T-cell (primary cell): ENCODE data around the gene TMEM245. TPM values are rescaled to one million over a fixed set of nuclear protein-coding genes. Genes with fewer than 3 reads are reported as not detected.
A peak's percentile ranks its signal among the peaks of the same experiment; 100 is the strongest.

Experiments used
- ATAC-seq, 4 experiments: fragments of 200-7000 bp in 3 of 4; fragments of 150-1000 bp in 1 of 4; cut with Tn5 transposase; replicated peaks in 1 of 4; 1 replicate in 3 of 4; 2 replicates in 1 of 4; pipeline ENCODE4 v1.10.0; 2021; ENCODE audit warnings: moderate library complexity in 3 of 4, mild to moderate bottlenecking in 2 of 4, moderate number of reproducible peaks in 1 of 4
- CTCF ChIA-PET, 2 donors: fragments of 300-600 bp; sonication (Branson Sonifier 250); formaldehyde crosslinking; loops; one replicate each; lab custom pipeline; 2022; ENCODE audit warnings: antibody characterized with exemption in 2 of 2; lab: Charles Lee
- POLR2A ChIA-PET, 2 donors: fragments of 300-600 bp; sonication (Branson Sonifier 250); formaldehyde crosslinking; loops; one replicate each; lab custom pipeline; 2022; ENCODE audit warnings: antibody characterized with exemption in 2 of 2; lab: Charles Lee
- DNase-seq, 35 experiments: peaks; one replicate each; pipeline versions ENCODE4 v3.0.0 to v3.0.0-alpha.2; 2013 to 2023
- H3K27ac ChIP-seq: one replicate; pipeline ENCODE4 v1.5.1; 2013; ENCODE audit warnings: low read length
- H3K27me3 ChIP-seq, 2 experiments: replicated peaks in 1 of 2; 1 replicate in 1 of 2; 2 replicates in 1 of 2; pipeline versions ENCODE4 v1.6.1 to v1.7.0; 2013; ENCODE audit warnings: low read length in 1 of 2, mixed read lengths in 1 of 2; ENCODE audit not compliant: control insufficient read depth in 2 of 2, insufficient read depth in 2 of 2; ENCODE audit errors: extremely low read depth in 1 of 2
- H3K36me3 ChIP-seq, 2 donors: 1 replicate in 1 of 2; 2 replicates in 1 of 2; pipeline versions ENCODE4 v1.6.1 to v1.7.0; 2013; ENCODE audit warnings: low read length in 1 of 2; ENCODE audit not compliant: control insufficient read depth in 2 of 2, insufficient read depth in 1 of 2; ENCODE audit errors: extremely low read depth in 1 of 2
- H3K4me1 ChIP-seq, 2 experiments: 1 replicate in 1 of 2; 2 replicates in 1 of 2; pipeline versions ENCODE4 v1.6.1 to v1.7.0; 2013; ENCODE audit warnings: low read length in 2 of 2, mixed read lengths in 1 of 2; ENCODE audit not compliant: insufficient read depth in 2 of 2, control insufficient read depth in 1 of 2; ENCODE audit errors: extremely low read depth in 1 of 2
- H3K4me3 ChIP-seq, 2 donors: 1 replicate in 1 of 2; 2 replicates in 1 of 2; pipeline versions ENCODE4 v1.5.1 to v1.7.0; 2013; ENCODE audit warnings: mild to moderate bottlenecking in 2 of 2, low read length in 1 of 2, moderate library complexity in 1 of 2; ENCODE audit not compliant: control insufficient read depth in 1 of 2; ENCODE audit errors: extremely low read depth in 1 of 2
- H3K9me3 ChIP-seq: 2 replicates; pipeline ENCODE4 v1.7.0; 2013
- H3K27ac Mint-ChIP-seq, 2 donors: one replicate each; pipeline ENCODE4 v1.8.0; 2020 to 2021; ENCODE audit warnings: mild to moderate bottlenecking in 2 of 2, mixed read lengths in 2 of 2
- H3K27me3 Mint-ChIP-seq, 2 donors: one replicate each; pipeline ENCODE4 v1.8.0; 2021 to 2022; ENCODE audit warnings: mixed read lengths in 2 of 2
- H3K36me3 Mint-ChIP-seq: one replicate; pipeline ENCODE4 v1.8.0; 2021; ENCODE audit warnings: mixed read lengths
- H3K4me1 Mint-ChIP-seq, 3 donors: one replicate each; pipeline ENCODE4 v1.8.0; 2020 to 2022; ENCODE audit warnings: mixed read lengths in 3 of 3, mild to moderate bottlenecking in 1 of 3
- H3K4me3 Mint-ChIP-seq, 3 donors: one replicate each; pipeline ENCODE4 v1.8.0; 2020 to 2022; ENCODE audit warnings: mild to moderate bottlenecking in 3 of 3, mixed read lengths in 3 of 3, moderate library complexity in 3 of 3
- H3K9me3 Mint-ChIP-seq, 3 donors: one replicate each; pipeline ENCODE4 v1.8.0; 2020 to 2022; ENCODE audit warnings: mixed read lengths in 3 of 3
- WGBS: methylation state at CpG from one replicate; pipeline ENCODE4 v1.1.5; 2013; ENCODE audit warnings: missing lambda C conversion rate; ENCODE audit not compliant: insufficient coverage; 5-methylcytosine and 5-hydroxymethylcytosine counted together
- total RNA-seq, 35 experiments: library from RNA in 6 of 35; stranded (reverse) in 6 of 35; fragments of 120-200 nt in 1 of 35; gene quantifications; one replicate each; pipeline versions ENCODE4 v1.2.1 to v1.2.4 and lab custom pipeline; 2013 to 2026

The TMEM245 gene
- total RNA-seq, 5 donors from 2014 or later (not counting 1 experiment from before 2014, with no cell fraction given) = 32.5 to 68.1 (median 52.5) TPM

GRCh38 chr9:109005678-109006077 lies 114.1 kb downstream of the TMEM245 start:
- Mint-ChIP-seq H3K36me3 (peaks cover 15% of the 10 kb centered on the region), H3K27ac (no peak overlapping the region), H3K4me1 (peaks cover 8 to 10% (median 8%) of the 10 kb centered on the region in 3 donors), H3K27me3 (no peaks in the 10 kb centered on the region), H3K4me3 (no peak overlapping the region), H3K9me3 (peaks cover 4 to 17% (median 12%) of the 10 kb centered on the region in 3 donors)
- Histone ChIP-seq H3K4me1 (no peaks in the 10 kb centered on the region), H3K9me3 (no peaks in the 10 kb centered on the region), H3K4me3 (no peak overlapping the region), H3K27me3 (no peaks in the 10 kb centered on the region), H3K36me3 (no peaks in the 10 kb centered on the region), H3K27ac (no peak overlapping the region)
- CTCF ChIA-PET = no interaction called here
- ATAC-seq = no peak
- WGBS = no CpG with 5 or more reads among the region's 3 CpGs
- POLR2A ChIA-PET = no interaction called here
- DNase-seq = no peak

- H3K9me3 Mint-ChIP-seq = peaks cover 4 to 17% (median 12%) of the 10 kb centered on the region in 3 donors
- POLR2A ChIA-PET = no interaction called here
Measured at GRCh38 chr9:109003116-109003515, 116.6 kb downstream of the TMEM245 start.

DNA sequence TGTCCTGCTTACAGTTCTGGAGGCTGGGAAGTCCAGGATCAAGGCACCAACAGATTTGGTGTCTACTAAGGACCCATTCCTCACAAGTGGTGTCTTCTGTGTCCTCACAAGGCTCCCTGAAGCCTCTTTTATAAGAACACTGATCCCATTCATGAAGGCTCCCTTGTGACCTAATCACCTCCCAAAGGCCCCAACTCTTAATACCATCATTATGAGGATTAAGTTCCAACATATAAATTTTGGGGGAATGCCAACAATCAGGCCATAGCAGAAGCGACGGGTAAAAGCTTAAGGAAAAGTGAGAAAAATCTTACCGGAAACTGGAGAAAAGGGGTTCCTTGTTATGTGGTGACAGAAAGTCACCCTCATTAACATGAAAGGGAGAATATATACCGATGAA lies 117.6 kb downstream of the TMEM245 start:
- Mint-ChIP-seq H3K4me3 (no peak overlapping the region), H3K27ac (no peak overlapping the region), H3K9me3 (peaks cover 4 to 17% (median 12%) of the 10 kb centered on the region in 3 donors), H3K4me1 (peaks cover 6 to 13% (median 8%) of the 10 kb centered on the region in 3 donors), H3K36me3 (peaks cover 15% of the 10 kb centered on the region), H3K27me3 (no peaks in the 10 kb centered on the region)
- ATAC-seq (no peak), DNase-seq (no peak)
- no peak overlapping the region for H3K4me3 ChIP-seq
- WGBS = no CpG with 5 or more reads among the region's 4 CpGs
- CTCF ChIA-PET = no interaction called here
- no peak overlapping the region for H3K27ac ChIP-seq
- no peaks in the 10 kb centered on the region for H3K36me3 ChIP-seq
- no peaks in the 10 kb centered on the region for H3K27me3 ChIP-seq
- H3K4me1 ChIP-seq = no peaks in the 10 kb centered on the region
- POLR2A ChIA-PET = no interaction called here
- H3K9me3 ChIP-seq = no peaks in the 10 kb centered on the region

More at GRCh38 chr9:109003116-109003515, 116.6 kb downstream of the TMEM245 start:
- ATAC-seq (no peak), DNase-seq (no peak)
- Histone ChIP-seq H3K27me3 (no peaks in the 10 kb centered on the region), H3K9me3 (no peaks in the 10 kb centered on the region), H3K4me3 (no peak overlapping the region), H3K36me3 (no peaks in the 10 kb centered on the region), H3K4me1 (no peaks in the 10 kb centered on the region), H3K27ac (no peak overlapping the region)
- H3K36me3 Mint-ChIP-seq = peaks cover 15% of the 10 kb centered on the region
- H3K4me1 Mint-ChIP-seq = peaks cover 6 to 13% (median 8%) of the 10 kb centered on the region in 3 donors
- no peaks in the 10 kb centered on the region for H3K27me3 Mint-ChIP-seq
- CTCF ChIA-PET = no interaction called here
- no peak overlapping the region for H3K27ac Mint-ChIP-seq
- H3K4me3 Mint-ChIP-seq = no peak overlapping the region
- WGBS = no CpG with 5 or more reads among the region's 2 CpGs

- ChIA-PET CTCF (no interaction called here), POLR2A (no interaction called here)
- Histone ChIP-seq H3K4me3 (no peak overlapping the region), H3K9me3 (no peaks in the 10 kb centered on the region), H3K27ac (no peak overlapping the region), H3K36me3 (no peaks in the 10 kb centered on the region), H3K4me1 (no peaks in the 10 kb centered on the region), H3K27me3 (no peaks in the 10 kb centered on the region)
- ATAC-seq (peak in 1 of 4 experiments; percentile 24), DNase-seq (no peak)
- Mint-ChIP-seq H3K27me3 (no peaks in the 10 kb centered on the region), H3K9me3 (peaks cover 4 to 17% (median 12%) of the 10 kb centered on the region in 3 donors), H3K27ac (no peak overlapping the region), H3K36me3 (peaks cover 15% of the 10 kb centered on the region), H3K4me3 (no peak overlapping the region), H3K4me1 (peaks cover 6 to 13% (median 8%) of the 10 kb centered on the region in 3 donors)
- no CpG with 5 or more reads among the region's 1 CpG for WGBS
Measured at GRCh38 chr9:109001275-109001676, 118.5 kb downstream of the TMEM245 start.

DNA sequence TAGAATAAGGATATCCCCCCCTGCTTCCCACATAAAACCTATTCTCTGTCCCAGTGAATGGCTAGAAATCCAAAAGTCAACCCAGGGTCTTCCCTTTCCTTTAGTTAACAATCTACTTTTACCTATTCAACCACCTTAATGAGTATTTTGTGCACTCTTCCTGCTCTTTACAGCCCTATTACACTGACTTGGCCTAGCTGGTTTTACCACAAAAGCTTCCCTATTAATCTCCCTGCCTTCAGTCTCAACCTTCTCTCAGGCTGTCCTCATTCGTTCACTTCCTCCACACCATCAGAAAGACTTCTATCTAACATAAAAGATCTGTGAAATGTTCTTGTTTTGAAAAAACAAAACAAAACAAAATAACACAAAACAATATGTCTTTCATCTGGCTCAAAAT lies 122.6 kb downstream of the TMEM245 start:
- Histone ChIP-seq H3K4me1 (peaks cover 3 to 5% of the 10 kb centered on the region in 2 experiments), H3K27ac (no peak overlapping the region), H3K9me3 (no peaks in the 10 kb centered on the region), H3K36me3 (no peaks in the 10 kb centered on the region), H3K27me3 (no peaks in the 10 kb centered on the region), H3K4me3 (no peak overlapping the region)
- WGBS = no CpG with 5 or more reads among the region's 1 CpG
- H3K27me3 Mint-ChIP-seq = no peaks in the 10 kb centered on the region
- H3K36me3 Mint-ChIP-seq = no peaks in the 10 kb centered on the region
- ChIA-PET CTCF (no interaction called here), POLR2A (no interaction called here)
- H3K4me3 Mint-ChIP-seq = no peak overlapping the region
- ATAC-seq (no peak), DNase-seq (no peak)
- H3K27ac Mint-ChIP-seq = no peak overlapping the region
- H3K4me1 Mint-ChIP-seq = peaks cover 10 to 21% (median 13%) of the 10 kb centered on the region in 3 donors
- H3K9me3 Mint-ChIP-seq = peaks cover 0 to under 1% (median 0%) of the 10 kb centered on the region in 3 donors

DNA sequence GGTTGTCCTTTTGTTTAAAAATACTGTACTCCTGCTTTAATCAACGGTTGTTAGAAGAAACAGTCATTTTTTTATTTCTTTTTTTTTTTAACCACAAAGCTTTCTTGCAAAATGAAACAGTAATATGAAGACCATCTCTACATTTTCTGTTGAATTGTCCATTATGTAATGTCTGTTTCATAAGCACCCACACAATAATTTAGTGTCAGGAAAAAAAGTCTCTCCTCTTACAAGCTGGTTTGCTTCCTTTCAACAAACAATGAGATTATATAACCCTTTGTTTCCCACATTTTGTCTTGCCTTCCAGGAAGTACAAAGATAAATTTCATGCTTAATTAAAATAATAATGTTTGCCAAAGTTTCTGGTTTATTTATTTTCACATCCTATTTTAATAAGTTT lies 123.1 kb downstream of the TMEM245 start:
- Histone ChIP-seq H3K4me3 (no peak overlapping the region), H3K9me3 (no peaks in the 10 kb centered on the region), H3K36me3 (no peaks in the 10 kb centered on the region), H3K27me3 (no peaks in the 10 kb centered on the region), H3K4me1 (peaks cover 3 to 5% of the 10 kb centered on the region in 2 experiments), H3K27ac (no peak overlapping the region)
- peaks cover 10 to 20% (median 13%) of the 10 kb centered on the region in 3 donors for H3K4me1 Mint-ChIP-seq
- H3K4me3 Mint-ChIP-seq = no peak overlapping the region
- ChIA-PET POLR2A (no interaction called here), CTCF (no interaction called here)
- DNase-seq (no peak), ATAC-seq (no peak)
- H3K27me3 Mint-ChIP-seq = no peaks in the 10 kb centered on the region
- WGBS = no CpG with 5 or more reads among the region's 1 CpG
- no peak overlapping the region for H3K27ac Mint-ChIP-seq
- no peaks in the 10 kb centered on the region for H3K9me3 Mint-ChIP-seq
- no peaks in the 10 kb centered on the region for H3K36me3 Mint-ChIP-seq
